NCI-H2107 treated with DMSO at 0.1 percent for 48 hours (cell line): Measurements from ENCODE around the gene DAB1.
"Not testable (repeated sequence)": the region's sequence is repeated elsewhere in the genome, so short reads cannot be mapped to it uniquely, and the experiment has no call there.

ENCODE experiments used
- DNase-seq: peaks from one replicate; lab custom pipeline; 2025; ENCODE audit not compliant: unreplicated experiment; lab: John Stamatoyannopoulos, UW

The DAB1 gene

GRCh38 chr1:57362480-57362879, 61.4 kb downstream of the DAB1 start:
- DNase-seq: no peak

GRCh38 chr1:57361516-57361915, 62.3 kb downstream of the DAB1 start:
- DNase-seq: no peak

- DNase-seq: no peak
These were observed 62.9 kb downstream of the DAB1 start for GRCh38 chr1:57360846-57361407.

GRCh38 chr1:57357462-57357861, 66.4 kb downstream of the DAB1 start:
- no peak for DNase-seq

GRCh38 chr1:57353654-57354053, 70.2 kb downstream of the DAB1 start:
- DNase-seq: no peak

- DNase-seq: no peak
These were observed 73.2 kb downstream of the DAB1 start for GRCh38 chr1:57350610-57351009.

GRCh38 chr1:57348921-57349320, 74.9 kb downstream of the DAB1 start:
- no peak for DNase-seq

- no peak for DNase-seq
These were observed 77.9 kb downstream of the DAB1 start for GRCh38 chr1:57345916-57346315.

- no peak for DNase-seq
These were observed 79.6 kb downstream of the DAB1 start for GRCh38 chr1:57344265-57344664.

- DNase-seq: not testable (repeated sequence)
These were observed 80.5 kb downstream of the DAB1 start for GRCh38 chr1:57343298-57343915.

- DNase-seq: no peak
These were observed 82.1 kb downstream of the DAB1 start for GRCh38 chr1:57341721-57342120.

- peak; percentile 59 for DNase-seq
These were observed 83.4 kb downstream of the DAB1 start for GRCh38 chr1:57340334-57341070.

GRCh38 chr1:57337623-57338022, 86.2 kb downstream of the DAB1 start:
- no peak for DNase-seq

GRCh38 chr1:57336793-57337192, 87.1 kb downstream of the DAB1 start:
- DNase-seq: no peak

- no peak for DNase-seq
These were observed 92.2 kb downstream of the DAB1 start for GRCh38 chr1:57331620-57332019.

- DNase-seq: no peak
These were observed 93.9 kb downstream of the DAB1 start for GRCh38 chr1:57329937-57330336.

- no peak for DNase-seq
These were observed 94.8 kb downstream of the DAB1 start for GRCh38 chr1:57329001-57329527.

- no peak for DNase-seq
These were observed 95.9 kb downstream of the DAB1 start for GRCh38 chr1:57327946-57328345.

- no peak for DNase-seq
These were observed 96.5 kb downstream of the DAB1 start for GRCh38 chr1:57327336-57327735.

- no peak for DNase-seq
These were observed 98.3 kb downstream of the DAB1 start for GRCh38 chr1:57325536-57325935.

GRCh38 chr1:57325117-57325516, 98.7 kb downstream of the DAB1 start:
- DNase-seq: no peak

- no peak for DNase-seq
These were observed 99.5 kb downstream of the DAB1 start for GRCh38 chr1:57324388-57324787.
